ENCODE measurements around the gene TCF25.
"Not testable (repeated sequence)": the region's sequence is repeated elsewhere in the genome, so short reads cannot be mapped to it uniquely, and the experiment has no call there.

Gene TCF25

GRCh38 chr16:89828870-89829629, 44.3 kb upstream of the TCF25 start:
- Histone ChIP-seq H3K27me3 (replicated peaks; ENCODE audit: control insufficient read depth, insufficient read depth, low read length) (no peaks in the 10 kb centered on the region; the same call in 1 of the 2 replicates), H3K36me3 (ENCODE audit: control insufficient read depth, insufficient read depth, low read length) (no peaks in the 10 kb centered on the region), H3K4me3 (replicated peaks; ENCODE audit: low read depth, low read length) (no peak overlapping the region; the same call in 1 of the 2 replicates)
- TF ChIP-seq CTCF (IDR thresholded peaks at IDR 0.05; ENCODE audit: insufficient read depth, low read length, poor library complexity, severe bottlenecking), result no peak
- no peak for DNase-seq (ENCODE audit: extremely low read depth, insufficient read length)

GRCh38 chr16:89829630-89830437, 43.6 kb upstream of the TCF25 start:
- Histone ChIP-seq H3K27me3 (replicated peaks; ENCODE audit: control insufficient read depth, insufficient read depth, low read length) (no peaks in the 10 kb centered on the region; the same call in 1 of the 2 replicates), H3K4me3 (replicated peaks; ENCODE audit: low read depth, low read length) (no peak overlapping the region), H3K36me3 (ENCODE audit: control insufficient read depth, insufficient read depth, low read length) (no peaks in the 10 kb centered on the region)
- DNase-seq (ENCODE audit: extremely low read depth, insufficient read length), result no peak
- no peak for TF ChIP-seq CTCF (IDR thresholded peaks at IDR 0.05; ENCODE audit: insufficient read depth, low read length, poor library complexity, severe bottlenecking)

- no peak for TF ChIP-seq CTCF (IDR thresholded peaks at IDR 0.05; ENCODE audit: insufficient read depth, low read length, poor library complexity, severe bottlenecking)
- Histone ChIP-seq H3K36me3 (ENCODE audit: control insufficient read depth, insufficient read depth, low read length) (no peaks in the 10 kb centered on the region), H3K4me3 (replicated peaks; ENCODE audit: low read depth, low read length) (no peak overlapping the region), H3K27me3 (replicated peaks; ENCODE audit: control insufficient read depth, insufficient read depth, low read length) (no peaks in the 10 kb centered on the region; the same call in 1 of the 2 replicates)
- no peak for DNase-seq (ENCODE audit: extremely low read depth, insufficient read length)
Observed at GRCh38 chr16:89831810-89832328, 41.5 kb upstream of the TCF25 start.

- H3K36me3 ChIP-seq (ENCODE audit: control insufficient read depth, insufficient read depth, low read length); DNase-seq (ENCODE audit: extremely low read depth, insufficient read length); H3K27me3 ChIP-seq (replicated peaks; ENCODE audit: control insufficient read depth, insufficient read depth, low read length); H3K4me3 ChIP-seq (replicated peaks; ENCODE audit: low read depth, low read length): not testable (repeated sequence)
Observed at GRCh38 chr16:89833664-89834363, 39.6 kb upstream of the TCF25 start.

GRCh38 chr16:89834813-89835363, 38.5 kb upstream of the TCF25 start:
- not testable (repeated sequence) for DNase-seq (ENCODE audit: extremely low read depth, insufficient read length); H3K27me3 ChIP-seq (replicated peaks; ENCODE audit: control insufficient read depth, insufficient read depth, low read length); H3K4me3 ChIP-seq (replicated peaks; ENCODE audit: low read depth, low read length); H3K36me3 ChIP-seq (ENCODE audit: control insufficient read depth, insufficient read depth, low read length)

GRCh38 chr16:89836484-89836883, 36.9 kb upstream of the TCF25 start:
- not testable (repeated sequence) for H3K4me3 ChIP-seq (replicated peaks; ENCODE audit: low read depth, low read length); H3K27me3 ChIP-seq (replicated peaks; ENCODE audit: control insufficient read depth, insufficient read depth, low read length); H3K36me3 ChIP-seq (ENCODE audit: control insufficient read depth, insufficient read depth, low read length); DNase-seq (ENCODE audit: extremely low read depth, insufficient read length)

Data from GM06990 (cell line).